Colon (tissue), 2 donors: ENCODE measurements around the gene ASB1.

Source experiments
- FAIRE-seq: peaks from 2 replicates; lab custom pipeline; 2012; peaks lifted over from hg19 to GRCh38; lab: Jason Lieb, UNC
- donor health status: control.
- donor health status: control.

ASB1 gene

GRCh38 chr2:238445409-238446190, 18.9 kb downstream of the ASB1 start:
- no peak for FAIRE-seq

- no peak for FAIRE-seq
These were observed 19.6 kb downstream of the ASB1 start for GRCh38 chr2:238446371-238446770.

GRCh38 chr2:238448031-238448955, 21.6 kb downstream of the ASB1 start:
- no peak for FAIRE-seq

GRCh38 chr2:238449241-238449640, 22.5 kb downstream of the ASB1 start:
- no peak for FAIRE-seq

DNA sequence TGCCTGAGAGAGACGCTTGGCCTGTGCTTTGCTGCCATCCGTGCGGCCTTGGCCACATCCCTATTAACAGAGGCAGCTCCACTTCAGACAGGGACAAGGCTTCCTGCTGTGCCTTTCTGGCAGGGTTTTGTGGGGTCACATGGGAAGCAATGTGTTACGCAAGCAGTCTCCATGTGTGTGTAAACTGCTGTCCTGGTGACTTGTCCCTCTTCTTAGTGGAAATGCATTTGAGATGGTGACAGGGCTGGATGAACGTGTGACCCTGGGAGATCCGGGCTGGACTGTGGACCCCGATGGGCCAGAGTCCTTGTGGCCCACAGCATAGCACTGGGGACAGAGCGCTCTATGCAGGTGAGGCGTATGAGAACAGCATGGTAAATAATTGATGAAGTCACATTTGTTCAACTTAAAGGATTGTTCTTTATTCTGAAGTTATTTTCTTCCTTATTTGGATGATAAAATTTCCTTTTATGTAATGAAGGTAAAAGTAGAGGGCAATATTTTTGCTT, 23.2 kb downstream of the ASB1 start:
- FAIRE-seq = no peak

GRCh38 chr2:238450440-238450861, 23.7 kb downstream of the ASB1 start:
- no peak for FAIRE-seq

GRCh38 chr2:238453842-238454241, 27.1 kb downstream of the ASB1 start:
- FAIRE-seq = no peak

DNA sequence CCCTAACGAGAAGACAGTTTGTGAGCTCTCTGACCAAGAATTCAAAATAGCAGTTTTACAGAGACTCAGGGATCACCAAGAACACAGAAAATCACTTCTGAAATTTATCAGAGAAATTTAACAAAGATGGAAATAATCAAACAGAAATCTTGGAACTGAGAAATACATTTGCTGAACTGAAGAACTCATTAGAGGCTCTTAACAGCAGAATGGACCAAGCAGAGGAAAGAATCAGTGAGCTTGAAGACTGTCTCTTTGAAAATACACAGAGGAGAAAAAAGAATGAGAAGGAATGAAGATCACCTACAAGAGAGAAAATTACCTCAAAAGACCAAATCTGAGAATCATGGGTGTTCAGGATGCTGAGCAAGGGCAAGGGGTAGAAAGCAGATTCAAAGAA, 29.7 kb downstream of the ASB1 start:
- no peak for FAIRE-seq

GRCh38 chr2:238456970-238457926, 30.5 kb downstream of the ASB1 start:
- FAIRE-seq = no peak

DNA sequence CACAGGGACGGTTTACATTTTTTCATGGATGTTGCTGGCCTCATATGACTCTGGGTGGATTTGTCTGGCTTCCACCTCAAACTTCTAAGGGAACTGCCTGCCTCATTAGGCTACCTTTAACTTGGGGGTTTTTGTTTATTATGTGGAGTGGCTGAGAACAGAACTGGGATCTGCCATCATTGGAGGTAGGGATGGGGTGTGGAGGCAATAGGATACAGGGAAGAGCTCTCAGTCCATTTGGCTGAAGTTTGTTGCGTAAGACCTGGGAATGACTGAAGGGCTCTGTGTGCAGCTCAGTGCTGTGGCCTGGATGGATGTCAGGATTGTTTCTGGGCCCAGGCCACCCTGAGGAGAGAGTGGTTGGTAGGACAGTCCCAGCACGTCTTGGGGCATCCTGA, 31.2 kb downstream of the ASB1 start:
- FAIRE-seq = no peak

DNA sequence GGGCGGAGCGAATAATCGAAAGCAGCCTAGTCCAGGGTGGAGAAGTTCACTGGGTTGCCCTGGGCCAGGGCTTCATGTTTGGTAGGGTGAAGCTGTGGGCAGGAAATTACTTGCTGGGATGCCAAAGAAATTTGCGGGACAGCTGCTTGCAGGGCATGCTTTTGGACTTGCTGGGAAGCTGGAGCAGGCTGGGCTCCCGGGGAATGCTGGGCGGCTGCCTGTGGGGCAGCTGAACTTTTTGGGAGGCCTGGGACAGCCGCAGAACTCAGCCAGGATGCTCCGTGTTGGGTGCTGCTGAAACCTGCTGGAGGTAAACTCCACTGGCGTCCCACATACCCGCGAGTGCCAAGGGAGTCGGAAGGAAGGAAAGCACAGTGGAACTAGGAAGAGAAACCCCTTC, 31.9 kb downstream of the ASB1 start:
- FAIRE-seq = no peak

DNA sequence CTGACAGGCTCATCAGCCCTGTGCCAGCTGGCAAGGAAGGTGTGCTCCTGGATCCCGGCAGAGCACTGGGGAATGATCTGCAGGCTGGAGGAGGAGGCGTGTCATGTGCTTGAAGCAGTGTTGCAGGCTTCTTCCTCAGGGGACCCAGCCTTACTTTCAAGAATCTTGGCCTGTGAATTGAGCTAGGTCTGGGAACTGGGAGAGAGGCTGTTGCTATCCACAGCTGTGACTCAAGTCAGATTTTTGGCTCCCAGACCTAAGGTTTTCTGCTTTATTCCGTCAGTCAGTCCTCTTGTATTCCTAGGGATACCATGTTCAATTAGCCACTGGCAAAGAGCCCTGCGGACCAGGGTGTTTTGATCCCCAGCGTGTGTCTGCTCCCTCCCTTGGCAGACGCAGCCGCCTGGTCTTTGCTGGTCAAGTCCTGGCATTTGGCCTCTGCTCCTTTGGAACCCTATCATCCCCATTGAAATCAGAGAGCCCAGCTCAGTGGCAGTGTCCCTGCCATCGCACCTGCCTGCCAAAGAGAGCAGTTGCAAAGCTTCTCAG, 32.4 kb downstream of the ASB1 start:
- FAIRE-seq = no peak

DNA sequence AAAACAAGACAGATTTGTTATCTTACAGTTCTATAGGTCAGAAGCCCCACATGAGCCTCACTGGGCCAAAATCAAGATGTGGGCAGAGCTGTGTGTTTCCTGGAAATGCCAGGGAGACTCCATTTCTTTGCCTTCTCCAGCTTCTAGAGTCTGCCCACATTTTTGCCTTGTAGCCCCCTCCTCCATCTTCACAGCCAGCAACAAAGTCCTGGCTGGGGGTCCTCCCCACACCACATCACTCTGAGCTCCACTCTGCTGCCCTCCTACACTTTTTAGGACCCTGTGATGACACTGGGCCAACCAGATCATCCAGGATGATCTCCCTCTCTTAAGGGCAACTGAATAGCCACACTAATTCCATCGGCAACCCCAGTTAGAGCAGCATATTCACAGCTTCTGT, 34.3 kb downstream of the ASB1 start:
- FAIRE-seq = no peak

- FAIRE-seq = no peak
These were observed 34.8 kb downstream of the ASB1 start for GRCh38 chr2:238461491-238461890.

DNA sequence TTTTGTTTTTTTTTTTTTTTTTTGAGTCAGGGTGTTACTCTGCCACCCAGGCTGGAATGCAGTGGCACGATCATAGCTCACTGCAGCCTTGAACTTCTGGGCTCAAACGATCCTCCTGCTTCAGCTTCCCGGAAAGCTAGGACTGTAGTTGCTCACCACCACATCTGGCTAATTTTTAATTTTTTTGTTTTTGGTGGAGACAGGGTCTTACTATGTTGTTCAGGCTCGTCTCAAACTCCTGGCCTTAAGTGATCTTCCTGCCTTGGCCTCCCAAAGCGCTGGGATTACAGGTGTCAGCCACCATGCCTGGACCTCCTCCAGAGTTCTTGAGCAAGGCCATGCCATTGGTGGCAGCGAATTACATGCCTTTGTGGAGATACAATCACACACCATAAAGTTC, 35.2 kb downstream of the ASB1 start:
- FAIRE-seq = no peak

DNA sequence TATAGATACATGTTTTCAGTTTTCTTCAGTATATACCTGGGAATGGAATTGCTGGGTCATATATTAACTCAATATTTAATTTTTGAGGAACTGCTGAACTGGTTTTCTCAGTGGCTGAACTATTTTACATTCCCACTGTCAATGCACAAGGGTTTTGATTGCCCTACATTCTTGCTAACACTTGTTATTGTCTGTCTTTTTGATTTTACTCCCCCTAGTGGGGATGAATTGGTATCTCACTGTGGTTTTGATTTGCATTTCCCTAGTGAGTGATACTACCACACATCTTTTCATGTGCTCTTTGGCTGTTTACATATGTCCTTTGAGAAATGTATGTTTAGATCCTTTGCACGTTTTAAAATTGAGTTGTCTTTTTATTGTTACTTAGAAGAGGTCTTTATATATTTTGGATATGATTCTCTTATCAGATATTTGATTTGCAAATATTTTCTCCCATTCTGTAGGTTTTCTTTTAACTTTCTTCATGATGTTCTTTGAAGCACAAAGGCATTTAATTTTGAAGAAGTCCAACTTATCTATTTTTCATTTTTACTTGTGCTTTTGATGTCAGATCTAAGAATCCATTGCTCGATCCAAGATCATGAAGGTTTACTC, 36.2 kb downstream of the ASB1 start:
- FAIRE-seq = peak; percentile 60

GRCh38 chr2:238464389-238464788, 37.7 kb downstream of the ASB1 start:
- FAIRE-seq = no peak

DNA sequence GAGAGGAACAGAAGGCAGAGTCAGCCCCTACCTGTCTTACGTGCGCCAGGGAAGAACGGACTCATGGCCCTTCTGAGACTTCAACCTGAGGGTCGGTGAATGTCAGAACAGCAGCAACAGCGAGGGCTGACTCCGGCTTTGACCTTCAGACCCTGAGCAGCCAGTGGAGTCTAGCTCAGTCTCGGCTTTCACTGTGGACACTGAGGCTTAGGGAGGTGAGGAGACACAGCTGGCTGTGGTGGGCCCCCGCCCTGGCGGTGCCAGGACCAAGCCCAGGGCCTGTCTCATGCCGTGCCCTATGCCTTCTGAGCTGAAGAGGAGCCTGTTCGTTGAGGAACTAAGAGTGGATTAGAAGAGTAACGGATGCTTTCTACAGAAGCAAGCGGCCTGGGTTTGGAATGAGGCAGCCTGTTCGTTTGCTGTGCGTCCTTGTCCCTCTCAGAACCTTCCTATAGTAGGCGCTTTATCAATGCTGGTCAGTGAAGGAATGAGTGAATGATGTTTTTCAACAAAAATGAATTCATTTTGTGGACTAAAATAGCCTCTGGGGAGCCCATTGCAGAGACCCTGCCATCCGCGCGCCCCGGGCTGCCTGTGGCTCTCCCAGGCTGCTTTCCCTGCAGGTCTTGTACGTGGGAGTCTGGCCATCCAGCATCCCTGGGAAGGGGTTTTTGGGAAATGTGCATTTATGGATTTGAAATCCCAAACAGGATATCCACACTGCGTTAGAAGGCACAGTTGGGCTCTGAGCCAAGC, 38.9 kb downstream of the ASB1 start:
- FAIRE-seq = no peak

GRCh38 chr2:238466243-238466756, 39.6 kb downstream of the ASB1 start:
- no peak for FAIRE-seq

DNA sequence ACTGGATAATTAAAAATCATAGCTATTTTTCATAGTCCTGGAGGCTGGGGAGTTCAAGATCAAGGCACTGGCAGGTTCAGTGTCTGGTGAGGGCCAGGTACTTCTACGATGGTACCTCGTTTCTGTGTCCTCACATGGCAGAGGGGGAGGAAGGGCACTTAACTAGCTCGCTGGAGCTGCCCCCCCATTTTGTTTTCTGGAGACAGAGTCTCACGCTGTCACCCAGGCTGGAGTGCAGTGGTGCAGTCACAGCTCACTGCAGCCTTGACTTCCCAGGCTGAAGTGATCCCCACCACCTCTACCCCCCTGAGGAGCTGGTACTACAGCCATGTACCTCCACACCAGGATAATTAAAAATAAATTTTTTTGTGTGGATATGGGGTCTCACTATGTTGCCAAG, 40.3 kb downstream of the ASB1 start:
- FAIRE-seq = no peak
